PC-3 (cell line): ENCODE data around the gene AGBL3.

ENCODE experiments used
- CTCF ChIP-seq: fragments of 300-600 bp; sonication (generic); conservative IDR thresholded peaks from 2 replicates; pipeline ENCODE4 v1.5.1; 2017; ENCODE audit warnings: antibody characterized with exemption, low read depth, mild to moderate bottlenecking, low read length
- EZH2 ChIP-seq: fragments of 300-600 bp; sonication (generic); IDR thresholded peaks from one replicate; pipeline ENCODE4 v1.6.1; 2017; ENCODE audit warnings: antibody characterized with exemption, mild to moderate bottlenecking, low read length; ENCODE audit not compliant: unreplicated experiment

GRCh38 chr7:134962270-134962780 lies 24.0 kb upstream of the AGBL3 start:
- TF ChIP-seq CTCF (no peak; the same call in 1 of the 2 replicates), EZH2 (no peak)
